ENCODE measurements around the gene DNAJC22. TPM values are rescaled to one million over a fixed set of nuclear protein-coding genes. Genes with fewer than 3 reads are reported as not detected.

Gene DNAJC22
- total RNA-seq, 1 experiment from 2014 or later: 27.7 TPM

DNA sequence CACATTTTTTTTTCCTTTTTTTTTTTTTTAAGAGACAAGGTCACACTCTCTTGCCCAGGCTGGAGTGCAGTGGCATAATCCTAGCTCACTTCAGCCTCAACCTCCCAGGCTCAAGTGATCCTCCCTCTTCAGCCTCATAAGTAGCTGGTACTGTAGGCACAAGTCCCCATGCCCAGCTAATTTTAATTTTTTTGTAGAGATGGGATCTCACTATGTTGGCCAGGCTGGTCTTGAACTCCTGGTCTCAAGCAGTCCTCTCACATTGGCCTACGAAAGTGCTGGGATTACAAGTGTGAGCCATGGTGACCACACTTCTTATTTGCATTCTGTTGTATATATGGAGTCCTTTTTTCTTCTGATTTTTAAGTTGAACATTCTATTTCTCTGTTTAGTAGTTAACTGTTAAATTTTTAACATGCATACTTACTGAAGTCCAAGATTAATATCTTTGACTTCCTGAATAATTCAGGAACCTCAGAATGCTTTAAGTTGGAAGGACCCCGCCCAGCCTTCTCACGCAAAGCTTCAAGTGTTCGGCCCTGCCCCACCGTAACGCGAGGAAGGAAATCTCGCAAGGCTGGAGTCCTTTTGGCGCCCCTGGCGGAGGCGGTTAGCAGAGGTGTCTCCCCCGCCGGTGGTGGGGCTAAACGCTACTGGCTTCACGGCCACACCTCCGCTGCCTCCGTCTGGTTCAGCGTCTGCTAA, 42.1 kb downstream of the DNAJC22 start:
- ChIA-PET CTCF (no interaction called here), POLR2A (no interaction called here), RAD21 (ENCODE audit: low non-redundant PET in 1 of 2, low total read pairs in 2 of 2, uncharacterized antibody in 2 of 2, unreplicated experiment in 2 of 2) (no interaction called here)
- H4K20me1 ChIP-seq (ENCODE audit: insufficient read depth): no peaks in the 10 kb centered on the region
- H3K9me3 ChIP-seq (ENCODE audit: control insufficient read depth in 1 of 2, insufficient read depth in 1 of 2, low read depth in 1 of 2, low read length in 2 of 2): no peaks in the 10 kb centered on the region
- H3K27me3 ChIP-seq (ENCODE audit: insufficient read depth, low read length): no peaks in the 10 kb centered on the region
- H3K36me3 ChIP-seq (ENCODE audit: control insufficient read depth in 1 of 2, insufficient read depth in 2 of 2, low read length in 2 of 2): no peaks in the 10 kb centered on the region; a peak in 2 of 4 replicates
- TF ChIP-seq CEBPB (IDR thresholded peaks at IDR 0.05; ENCODE audit: low read depth): no peak
- no peak for TF ChIP-seq ELF1 (IDR thresholded peaks at IDR 0.05; ENCODE audit: borderline replicate concordance, low read depth)
- TF ChIP-seq EZH2 (IDR thresholded peaks at IDR 0.05): no peak
- TF ChIP-seq, protein P1, sequence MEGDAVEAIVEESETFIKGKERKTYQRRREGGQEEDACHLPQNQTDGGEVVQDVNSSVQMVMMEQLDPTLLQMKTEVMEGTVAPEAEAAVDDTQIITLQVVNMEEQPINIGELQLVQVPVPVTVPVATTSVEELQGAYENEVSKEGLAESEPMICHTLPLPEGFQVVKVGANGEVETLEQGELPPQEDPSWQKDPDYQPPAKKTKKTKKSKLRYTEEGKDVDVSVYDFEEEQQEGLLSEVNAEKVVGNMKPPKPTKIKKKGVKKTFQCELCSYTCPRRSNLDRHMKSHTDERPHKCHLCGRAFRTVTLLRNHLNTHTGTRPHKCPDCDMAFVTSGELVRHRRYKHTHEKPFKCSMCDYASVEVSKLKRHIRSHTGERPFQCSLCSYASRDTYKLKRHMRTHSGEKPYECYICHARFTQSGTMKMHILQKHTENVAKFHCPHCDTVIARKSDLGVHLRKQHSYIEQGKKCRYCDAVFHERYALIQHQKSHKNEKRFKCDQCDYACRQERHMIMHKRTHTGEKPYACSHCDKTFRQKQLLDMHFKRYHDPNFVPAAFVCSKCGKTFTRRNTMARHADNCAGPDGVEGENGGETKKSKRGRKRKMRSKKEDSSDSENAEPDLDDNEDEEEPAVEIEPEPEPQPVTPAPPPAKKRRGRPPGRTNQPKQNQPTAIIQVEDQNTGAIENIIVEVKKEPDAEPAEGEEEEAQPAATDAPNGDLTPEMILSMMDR (IDR thresholded peaks at IDR 0.05 in 2 of 3, conservative IDR thresholded peaks at IDR 0.05 in 1 of 3; ENCODE audit: borderline replicate concordance in 1 of 3, insufficient read depth in 1 of 3, low read depth in 2 of 3, low read length in 2 of 3): no peak
- TF ChIP-seq ZNF274 (IDR thresholded peaks at IDR 0.05; ENCODE audit: low read depth, low read length): no peak
- TF ChIP-seq EZH2phosphoT487 (IDR thresholded peaks at IDR 0.05; ENCODE audit: borderline replicate concordance): no peak
- TF ChIP-seq FOSL1 (IDR thresholded peaks at IDR 0.05; ENCODE audit: low read depth): no peak
- no peak for TF ChIP-seq POLR2AphosphoS5 (IDR thresholded peaks at IDR 0.05; ENCODE audit: low read depth, low read length)
- TF ChIP-seq, protein P2, sequence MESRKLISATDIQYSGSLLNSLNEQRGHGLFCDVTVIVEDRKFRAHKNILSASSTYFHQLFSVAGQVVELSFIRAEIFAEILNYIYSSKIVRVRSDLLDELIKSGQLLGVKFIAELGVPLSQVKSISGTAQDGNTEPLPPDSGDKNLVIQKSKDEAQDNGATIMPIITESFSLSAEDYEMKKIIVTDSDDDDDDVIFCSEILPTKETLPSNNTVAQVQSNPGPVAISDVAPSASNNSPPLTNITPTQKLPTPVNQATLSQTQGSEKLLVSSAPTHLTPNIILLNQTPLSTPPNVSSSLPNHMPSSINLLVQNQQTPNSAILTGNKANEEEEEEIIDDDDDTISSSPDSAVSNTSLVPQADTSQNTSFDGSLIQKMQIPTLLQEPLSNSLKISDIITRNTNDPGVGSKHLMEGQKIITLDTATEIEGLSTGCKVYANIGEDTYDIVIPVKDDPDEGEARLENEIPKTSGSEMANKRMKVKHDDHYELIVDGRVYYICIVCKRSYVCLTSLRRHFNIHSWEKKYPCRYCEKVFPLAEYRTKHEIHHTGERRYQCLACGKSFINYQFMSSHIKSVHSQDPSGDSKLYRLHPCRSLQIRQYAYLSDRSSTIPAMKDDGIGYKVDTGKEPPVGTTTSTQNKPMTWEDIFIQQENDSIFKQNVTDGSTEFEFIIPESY (IDR thresholded peaks at IDR 0.05; ENCODE audit: extremely low read depth, insufficient replicate concordance, low read length): no peak
- TF ChIP-seq ZFX (IDR thresholded peaks at IDR 0.05): no peak
- TF ChIP-seq, protein P3, sequence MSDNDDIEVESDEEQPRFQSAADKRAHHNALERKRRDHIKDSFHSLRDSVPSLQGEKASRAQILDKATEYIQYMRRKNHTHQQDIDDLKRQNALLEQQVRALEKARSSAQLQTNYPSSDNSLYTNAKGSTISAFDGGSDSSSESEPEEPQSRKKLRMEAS (IDR thresholded peaks at IDR 0.05): no peak
- no peak for TF ChIP-seq TCF7L2 (IDR thresholded peaks at IDR 0.05; ENCODE audit: borderline replicate concordance, extremely low read depth, insufficient read depth, insufficient read length)
- TF ChIP-seq YY1 (IDR thresholded peaks at IDR 0.05; ENCODE audit: extremely low read depth, insufficient replicate concordance, low read depth, low read length): no peak
- TF ChIP-seq CBX3 (IDR thresholded peaks at IDR 0.05; ENCODE audit: low read depth): no peak
- no peak for TF ChIP-seq EGR1 (IDR thresholded peaks at IDR 0.05; ENCODE audit: low read depth)
- TF ChIP-seq, protein P4, sequence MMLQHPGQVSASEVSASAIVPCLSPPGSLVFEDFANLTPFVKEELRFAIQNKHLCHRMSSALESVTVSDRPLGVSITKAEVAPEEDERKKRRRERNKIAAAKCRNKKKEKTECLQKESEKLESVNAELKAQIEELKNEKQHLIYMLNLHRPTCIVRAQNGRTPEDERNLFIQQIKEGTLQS (IDR thresholded peaks at IDR 0.05): no peak
- no peak for TF ChIP-seq SRF (IDR thresholded peaks at IDR 0.05; ENCODE audit: low read depth)
- intact Hi-C loops (cut with micrococcal nuclease): no loop called here
- peaks cover 100% of the 10 kb centered on the region for H3K79me2 ChIP-seq (ENCODE audit: insufficient read depth, low read length)
- H3K4me3 ChIP-seq (replicated peaks in 1 of 2; ENCODE audit: low read depth in 1 of 2, low read length in 2 of 2): no peak overlapping the region
- H3K4me2 ChIP-seq (ENCODE audit: low read length): no peak overlapping the region
- no peak overlapping the region for H3K9ac ChIP-seq (ENCODE audit: low read length)
- DNase-seq (ENCODE audit: low read depth, low spot score) (no peak), ATAC-seq (no peak)
- H2AFZ ChIP-seq (ENCODE audit: low read depth, low read length, poor library complexity, severe bottlenecking): no peak overlapping the region
- no peak overlapping the region for H3K27ac ChIP-seq (ENCODE audit: low read depth, low read length)
- peaks cover 5 to 7% of the 10 kb centered on the region in 2 experiments; a peak in 3 of 4 replicates for H3K4me1 ChIP-seq (ENCODE audit: control insufficient read depth in 1 of 2, insufficient read depth in 2 of 2, low read length in 2 of 2)
- BruUV-seq (replicated peaks): no TSS peak
- H3K9me2 ChIP-seq (ENCODE audit: insufficient read depth): no peaks in the 10 kb centered on the region
